CD4-positive, alpha-beta memory T cell (primary cell): ENCODE results near the gene UTP25. TPM values are rescaled to one million over a fixed set of nuclear protein-coding genes. Genes with fewer than 3 reads are reported as not detected.

ENCODE experiments used
- CTCF ChIA-PET: fragments of 350-600 bp; sonication (Branson Sonifier 250); formaldehyde crosslinking; loops from one replicate; lab custom pipeline; 2021; ENCODE audit warnings: inconsistent platforms; ENCODE audit not compliant: partially characterized antibody; lab: Charles Lee
- POLR2A ChIA-PET: fragments of 350-600 bp; sonication (Branson Sonifier 250); formaldehyde crosslinking; loops from one replicate; lab custom pipeline; 2021; ENCODE audit not compliant: partially characterized antibody; lab: Charles Lee
- DNase-seq, 5 donors: peaks; one replicate each; pipeline versions ENCODE4 v3.0.0 to v3.0.0-alpha.2; 2020 to 2022; ENCODE audit warnings: mixed read lengths in 1 of 5
- H3K27ac ChIP-seq: one replicate; pipeline ENCODE4 v1.7.0; 2013; ENCODE audit warnings: low read depth, low read length
- H3K27me3 ChIP-seq: 2 replicates; pipeline ENCODE4 v1.7.0; 2013; ENCODE audit warnings: mild to moderate bottlenecking, low read length, moderate library complexity; ENCODE audit not compliant: insufficient read depth
- H3K36me3 ChIP-seq: 2 replicates; pipeline ENCODE4 v1.7.0; 2013; ENCODE audit warnings: mild to moderate bottlenecking, low read length, moderate library complexity; ENCODE audit not compliant: insufficient read depth
- H3K4me1 ChIP-seq: 2 replicates; pipeline ENCODE4 v1.7.0; 2013; ENCODE audit warnings: mild to moderate bottlenecking, low read length, moderate library complexity; ENCODE audit not compliant: insufficient read depth
- H3K4me3 ChIP-seq, 2 donors: one replicate each; pipeline ENCODE4 v1.7.0; 2013; ENCODE audit warnings: low read length in 2 of 2, mild to moderate bottlenecking in 1 of 2
- H3K9me3 ChIP-seq, 2 donors: one replicate each; pipeline ENCODE4 v1.7.0; 2013; ENCODE audit warnings: low read length in 2 of 2, control low read depth in 1 of 2; ENCODE audit not compliant: control insufficient read depth in 1 of 2
- H3K27ac Mint-ChIP-seq, 7 donors: one replicate each; pipeline ENCODE4 v1.8.0; 2020 to 2021; ENCODE audit warnings: mixed read lengths in 7 of 7, mild to moderate bottlenecking in 6 of 7, inconsistent platforms in 3 of 7, moderate library complexity in 3 of 7
- H3K27me3 Mint-ChIP-seq, 2 donors: one replicate each; pipeline ENCODE4 v1.8.0; 2020 to 2021; ENCODE audit warnings: mixed read lengths in 2 of 2
- H3K36me3 Mint-ChIP-seq, 2 donors: one replicate each; pipeline ENCODE4 v1.8.0; 2020 to 2021; ENCODE audit warnings: mixed read lengths in 2 of 2, inconsistent platforms in 1 of 2, mild to moderate bottlenecking in 1 of 2
- H3K4me1 Mint-ChIP-seq, 4 donors: one replicate each; pipeline ENCODE4 v1.8.0; 2020 to 2021; ENCODE audit warnings: mixed read lengths in 4 of 4, mild to moderate bottlenecking in 1 of 4
- H3K4me3 Mint-ChIP-seq, 8 donors: one replicate each; pipeline ENCODE4 v1.8.0; 2020 to 2021; ENCODE audit warnings: mixed read lengths in 8 of 8, mild to moderate bottlenecking in 7 of 8, moderate library complexity in 6 of 8, inconsistent platforms in 3 of 8
- H3K9me3 Mint-ChIP-seq, 8 donors: one replicate each; pipeline ENCODE4 v1.8.0; 2020 to 2021; ENCODE audit warnings: mixed read lengths in 8 of 8, mild to moderate bottlenecking in 5 of 8, inconsistent platforms in 3 of 8, moderate library complexity in 1 of 8
- intact Hi-C: fragments of 100-400 bp; cut with micrococcal nuclease; formaldehyde crosslinking; loops from one replicate; pipeline ENCODE4 v1.15.1; 2023
- polyA plus RNA-seq, 2 donors: library from polyadenylated mRNA; unstranded; fragments of 300-500 nt; fragmentation: Illumina TruSeq; gene quantifications; one replicate each; pipeline ENCODE4 v1.2.3, GENCODE V29; 2021
- total RNA-seq, 2 experiments: library from RNA; stranded (reverse); gene quantifications; one replicate each; pipeline ENCODE4 v1.2.3, GENCODE V29; 2021

The UTP25 gene
- total and polyA plus RNA-seq, 4 experiments from 2014 or later, result 3.7 to 13.6 (median 9.4) TPM

DNA sequence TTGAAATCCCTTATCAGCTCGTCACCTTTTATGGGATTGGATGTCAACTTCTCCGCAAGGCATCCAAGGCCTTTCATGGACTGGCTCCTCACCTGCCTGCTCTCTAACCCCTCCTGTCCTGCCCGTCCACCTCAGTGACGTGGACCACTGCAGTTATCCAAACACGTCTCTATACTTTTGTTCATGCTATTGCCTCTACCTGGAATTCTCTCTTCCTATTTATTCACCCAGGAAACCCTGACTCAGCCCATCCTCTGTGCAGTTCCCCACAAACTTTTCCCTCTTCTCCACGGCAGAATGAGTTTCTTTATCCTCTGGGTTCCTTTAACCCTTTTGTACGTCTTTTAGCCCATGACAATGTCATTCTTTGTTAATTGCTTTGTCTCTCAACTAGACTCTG lies 5.1 kb upstream of the UTP25 start:
- Mint-ChIP-seq H3K27me3 (peaks cover 15 to 22% of the 10 kb centered on the region in 2 donors), H3K4me1 (peaks cover 9 to 18% (median 12%) of the 10 kb centered on the region in 4 donors), H3K27ac (no peak overlapping the region), H3K9me3 (no peaks in the 10 kb centered on the region), H3K36me3 (no peaks in the 10 kb centered on the region), H3K4me3 (no peak overlapping the region)
- POLR2A ChIA-PET, result interaction anchor here (0.6 to 3.0 kb wide), 8 partner anchors 10 to 62 kb away, joined by 3 to 16 read pairs (median 4); partner anchors contain the start of genes C1orf74 and IRF6
- Histone ChIP-seq H3K27ac (no peak overlapping the region), H3K4me1 (peaks cover 4% of the 10 kb centered on the region), H3K27me3 (no peaks in the 10 kb centered on the region), H3K9me3 (no peaks in the 10 kb centered on the region), H3K4me3 (no peak overlapping the region), H3K36me3 (no peaks in the 10 kb centered on the region)
- CTCF ChIA-PET, result interaction anchor here (0.8 to 6.0 kb wide), 37 partner anchors 9 to 1946 kb away, joined by 3 to 65 read pairs (median 5); partner anchors contain the start of genes C1orf74, IRF6 and TRAF3IP3
- no peak for DNase-seq
- intact Hi-C loops, result no loop called here

DNA sequence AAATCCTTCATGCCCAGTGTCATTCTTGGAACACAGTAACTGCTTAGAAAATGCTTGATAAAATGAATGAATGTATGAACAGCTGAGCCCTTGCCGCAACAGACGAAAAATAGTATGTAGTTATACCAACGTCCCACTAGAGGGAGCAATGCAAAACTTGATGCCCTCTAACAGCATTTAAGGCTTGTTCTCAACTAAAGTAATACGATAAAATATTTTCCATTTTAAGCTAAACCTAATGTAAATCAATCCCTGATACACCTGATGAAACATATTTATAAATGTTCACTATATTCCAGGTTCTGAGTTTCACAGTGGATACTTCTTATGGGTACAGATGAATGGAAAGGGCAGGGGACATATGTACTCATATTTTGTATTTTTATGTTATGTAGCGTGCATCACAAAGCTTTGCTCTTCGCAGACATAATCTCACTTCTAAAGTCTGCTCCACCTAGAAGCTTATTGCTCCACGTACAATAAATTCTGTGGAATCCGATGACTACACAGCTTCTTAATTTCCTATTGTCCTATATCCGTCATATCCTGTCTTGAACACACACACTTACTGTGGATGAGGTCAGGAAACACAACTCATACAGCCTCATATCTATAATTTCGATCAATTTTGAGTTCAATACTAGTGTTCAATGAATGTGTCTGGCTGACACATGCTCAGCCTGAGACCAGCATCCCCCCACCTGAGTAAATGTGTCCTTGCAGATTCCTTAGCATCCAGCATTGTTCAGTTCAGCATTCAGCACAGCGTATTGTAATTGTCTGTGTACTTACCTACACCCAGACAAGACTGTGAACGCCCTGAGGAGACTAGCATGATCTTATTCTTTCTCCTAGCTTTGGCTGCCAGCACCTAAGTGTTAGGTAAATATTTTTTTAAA lies 4.4 kb upstream of the UTP25 start:
- CTCF ChIA-PET, result interaction anchor here (0.8 to 6.0 kb wide), 45 partner anchors 9 to 1947 kb away, joined by 3 to 65 read pairs (median 5); partner anchors contain the start of genes C1orf74, IRF6 and TRAF3IP3
- Mint-ChIP-seq H3K27me3 (peaks cover 15 to 19% of the 10 kb centered on the region in 2 donors), H3K27ac (no peak overlapping the region), H3K4me1 (peaks cover 9 to 24% (median 15%) of the 10 kb centered on the region in 4 donors), H3K36me3 (peaks cover 0 to 5% of the 10 kb centered on the region in 2 donors), H3K4me3 (no peak overlapping the region), H3K9me3 (no peaks in the 10 kb centered on the region)
- H3K27ac ChIP-seq, result no peak overlapping the region
- peak in 4 of 5 donors; percentile 50 to 58 (median 54) for DNase-seq
- H3K36me3 ChIP-seq, result no peaks in the 10 kb centered on the region
- H3K4me1 ChIP-seq, result peaks cover 4% of the 10 kb centered on the region
- H3K27me3 ChIP-seq, result no peaks in the 10 kb centered on the region
- POLR2A ChIA-PET, result interaction anchor here (0.5 to 3.9 kb wide), 11 partner anchors 9 to 134 kb away, joined by 3 to 16 read pairs (median 4); partner anchors contain the start of genes C1orf74 and IRF6
- no peak overlapping the region for H3K4me3 ChIP-seq
- intact Hi-C loops, result no loop called here
- no peaks in the 10 kb centered on the region for H3K9me3 ChIP-seq

DNA sequence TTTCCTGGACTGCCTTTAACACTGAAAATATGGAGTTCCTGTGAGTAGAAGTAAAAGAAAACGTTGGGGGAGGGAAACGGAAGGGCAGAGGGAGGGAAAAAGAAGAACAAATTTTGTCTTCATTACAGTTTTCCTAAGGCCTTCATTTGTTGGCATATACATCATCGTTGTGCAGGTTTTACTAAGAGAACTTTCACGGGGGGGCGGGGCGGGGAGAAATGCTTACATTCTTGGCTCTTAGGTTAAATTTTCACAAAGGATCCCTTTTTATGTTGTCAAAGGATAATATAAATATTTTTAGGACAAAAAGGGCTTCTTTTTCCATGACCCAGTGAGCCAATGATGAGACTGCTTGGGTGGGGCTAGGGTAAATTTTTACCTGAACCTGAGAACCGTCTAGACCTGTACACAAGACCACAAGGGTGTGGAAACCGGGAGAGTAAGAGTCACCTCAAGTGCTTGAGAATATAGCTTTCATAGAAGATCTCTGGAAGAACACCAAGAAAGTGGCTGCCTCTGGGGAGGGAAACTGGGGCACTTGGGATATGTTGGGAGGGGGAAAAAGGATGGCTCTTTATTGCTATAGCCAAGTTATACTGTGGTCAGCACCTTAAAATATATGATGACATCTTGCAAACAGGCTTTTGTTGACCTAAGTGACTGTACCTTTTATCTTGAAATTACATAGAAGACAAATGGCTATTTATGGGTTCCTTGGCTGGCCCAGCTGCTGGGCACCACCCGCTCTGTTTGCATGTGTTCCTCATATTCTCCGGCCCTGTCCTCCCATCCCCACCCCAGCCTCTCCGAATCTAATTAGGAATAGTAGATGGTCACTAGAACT lies 2.0 kb upstream of the UTP25 start:
- peak overlapping the region in 1 of 8 donors; percentile 41 for H3K4me3 Mint-ChIP-seq

DNA sequence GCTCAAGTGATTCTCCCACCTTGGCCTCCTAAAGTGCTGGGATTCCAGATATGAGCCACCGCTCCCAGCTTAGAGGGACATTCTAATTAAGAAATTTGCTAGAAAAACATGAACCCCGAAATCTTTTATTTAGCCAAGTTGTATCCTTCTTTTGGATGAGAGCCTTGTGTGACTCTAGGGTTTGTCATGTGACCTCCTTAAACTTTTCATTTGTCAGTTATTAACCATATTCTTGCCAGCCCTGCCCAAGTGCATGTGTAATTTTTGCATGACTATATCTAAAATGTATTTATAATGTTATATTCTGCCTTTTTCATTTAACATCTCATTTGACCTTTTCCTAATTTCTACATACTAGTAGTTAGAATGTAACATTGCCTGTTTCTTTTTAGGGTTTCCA lies 1.9 kb downstream of the UTP25 start:
- H3K27me3 ChIP-seq, result no peaks in the 10 kb centered on the region
- Mint-ChIP-seq H3K4me1 (peaks cover 27 to 45% (median 30%) of the 10 kb centered on the region in 4 donors), H3K36me3 (peaks cover 38 to 40% of the 10 kb centered on the region in 2 donors), H3K4me3 (peak overlapping the region; percentile 23 to 97 (median 84)), H3K9me3 (no peaks in the 10 kb centered on the region), H3K27ac (peak overlapping the region in 4 of 7 donors; percentile 1 to 66 (median 55)), H3K27me3 (peaks cover 0 to 2% of the 10 kb centered on the region in 2 donors)
- ChIA-PET POLR2A (no interaction called here), CTCF (interaction anchor here (1.2 kb wide), 1 partner anchor 11 kb away, joined by 4 read pairs; no protein-coding TSS in a partner anchor)
- no peak for DNase-seq
- intact Hi-C loops, result loop anchor here (5.0 kb wide), 2 partner anchors 137 to 262 kb away; no protein-coding TSS in a partner anchor
- no peak overlapping the region for H3K27ac ChIP-seq
- no peak overlapping the region for H3K4me3 ChIP-seq
- H3K36me3 ChIP-seq, result peaks cover 39% of the 10 kb centered on the region
- H3K9me3 ChIP-seq, result no peaks in the 10 kb centered on the region
- H3K4me1 ChIP-seq, result peaks cover 14% of the 10 kb centered on the region

More for the DNA sequence above, 2.0 kb upstream of the UTP25 start:
- Histone ChIP-seq H3K4me3 (no peak overlapping the region), H3K9me3 (no peaks in the 10 kb centered on the region), H3K4me1 (peaks cover 18% of the 10 kb centered on the region), H3K27ac (no peak overlapping the region), H3K36me3 (peaks cover 3% of the 10 kb centered on the region), H3K27me3 (no peaks in the 10 kb centered on the region)
- H3K27ac Mint-ChIP-seq, result peak overlapping the region in 1 of 7 donors; percentile 1
- peaks cover 17 to 43% (median 29%) of the 10 kb centered on the region in 4 donors for H3K4me1 Mint-ChIP-seq
- intact Hi-C loops, result loop anchor here (2.0 to 5.0 kb wide), 3 partner anchors 19 to 259 kb away; partner anchors contain the start of gene IRF6
- H3K27me3 Mint-ChIP-seq, result peaks cover 9 to 11% of the 10 kb centered on the region in 2 donors
- H3K9me3 Mint-ChIP-seq, result no peaks in the 10 kb centered on the region
- ChIA-PET CTCF (interaction anchor here (0.9 to 6.0 kb wide), 13 partner anchors 11 to 485 kb away, joined by 3 to 65 read pairs (median 5); partner anchors contain the start of genes C1orf74 and IRF6), POLR2A (interaction anchor here (3.9 kb wide), 1 partner anchor 51 kb away, joined by 10 read pairs; no protein-coding TSS in a partner anchor)
- DNase-seq, result no peak
- peaks cover 4 to 10% of the 10 kb centered on the region in 2 donors for H3K36me3 Mint-ChIP-seq

DNA sequence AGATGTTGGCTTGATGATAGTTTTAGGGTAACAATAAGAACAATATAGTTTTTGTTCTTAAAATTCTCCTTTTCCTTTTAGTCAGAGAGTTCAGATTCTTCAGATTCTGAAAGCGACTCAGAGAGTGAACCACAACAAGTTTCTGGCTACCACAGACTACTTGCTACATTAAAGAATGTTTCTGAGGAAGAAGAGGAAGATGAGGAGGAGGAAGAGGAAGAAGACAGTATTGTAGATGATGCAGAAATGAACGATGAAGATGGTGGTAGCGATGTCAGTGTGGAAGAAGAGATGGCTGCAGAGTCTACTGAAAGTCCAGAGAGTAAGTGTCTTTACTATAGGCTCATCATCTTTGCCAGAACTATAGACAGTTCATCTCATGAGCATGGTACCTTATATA lies 3.0 kb downstream of the UTP25 start:
- POLR2A ChIA-PET, result interaction anchor here (0.6 kb wide), 1 partner anchor 11 kb away, joined by 4 read pairs; no protein-coding TSS in a partner anchor
- no peaks in the 10 kb centered on the region for H3K27me3 ChIP-seq
- no peak overlapping the region for H3K4me3 Mint-ChIP-seq
- CTCF ChIA-PET, result interaction anchor here (1.2 kb wide), 1 partner anchor 12 kb away, joined by 4 read pairs; no protein-coding TSS in a partner anchor
- DNase-seq, result no peak
- peak overlapping the region in 3 of 7 donors; percentile 17 to 68 (median 43) for H3K27ac Mint-ChIP-seq
- H3K4me1 Mint-ChIP-seq, result peaks cover 27 to 45% (median 31%) of the 10 kb centered on the region in 4 donors
- H3K36me3 ChIP-seq, result peaks cover 46% of the 10 kb centered on the region
- H3K4me1 ChIP-seq, result peaks cover 14% of the 10 kb centered on the region
- H3K9me3 Mint-ChIP-seq, result no peaks in the 10 kb centered on the region
- no peaks in the 10 kb centered on the region for H3K9me3 ChIP-seq
- intact Hi-C loops, result no loop called here
- H3K36me3 Mint-ChIP-seq, result peaks cover 45 to 50% of the 10 kb centered on the region in 2 donors
- H3K4me3 ChIP-seq, result no peak overlapping the region
- no peak overlapping the region for H3K27ac ChIP-seq
- no peaks in the 10 kb centered on the region for H3K27me3 Mint-ChIP-seq

DNA sequence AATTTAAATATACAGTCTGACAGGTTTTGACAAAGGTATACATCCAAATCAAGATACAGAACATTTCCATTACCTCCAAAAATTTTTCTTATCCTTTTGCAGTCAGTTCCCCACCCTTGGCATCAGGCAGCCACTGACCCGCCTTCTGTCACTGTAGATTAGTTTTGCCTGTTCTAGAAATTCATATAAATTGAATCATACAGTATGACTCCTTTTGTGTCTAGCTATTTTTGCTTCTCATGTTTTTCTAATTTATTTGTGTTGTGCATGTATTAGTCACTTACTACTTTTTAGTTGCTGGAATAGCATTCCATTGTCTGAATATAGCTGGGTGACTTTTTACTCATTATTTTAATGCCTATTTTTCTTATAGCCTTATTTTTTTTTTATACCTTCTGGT lies 3.8 kb downstream of the UTP25 start:
- CTCF ChIA-PET, result no interaction called here
- Mint-ChIP-seq H3K9me3 (no peaks in the 10 kb centered on the region), H3K4me1 (peaks cover 27 to 45% (median 31%) of the 10 kb centered on the region in 4 donors), H3K27ac (no peak overlapping the region), H3K4me3 (no peak overlapping the region), H3K27me3 (no peaks in the 10 kb centered on the region), H3K36me3 (peaks cover 54 to 59% of the 10 kb centered on the region in 2 donors)
- peaks cover 14% of the 10 kb centered on the region for H3K4me1 ChIP-seq
- H3K9me3 ChIP-seq, result no peaks in the 10 kb centered on the region
- H3K36me3 ChIP-seq, result peaks cover 55% of the 10 kb centered on the region
- no peaks in the 10 kb centered on the region for H3K27me3 ChIP-seq
- intact Hi-C loops, result no loop called here
- no peak overlapping the region for H3K27ac ChIP-seq
- DNase-seq, result no peak
- no peak overlapping the region for H3K4me3 ChIP-seq
- POLR2A ChIA-PET, result interaction anchor here (1.3 kb wide), 1 partner anchor 9 kb away, joined by 3 read pairs; no protein-coding TSS in a partner anchor
